ENCODE results near the gene ACRV1.

DNA sequence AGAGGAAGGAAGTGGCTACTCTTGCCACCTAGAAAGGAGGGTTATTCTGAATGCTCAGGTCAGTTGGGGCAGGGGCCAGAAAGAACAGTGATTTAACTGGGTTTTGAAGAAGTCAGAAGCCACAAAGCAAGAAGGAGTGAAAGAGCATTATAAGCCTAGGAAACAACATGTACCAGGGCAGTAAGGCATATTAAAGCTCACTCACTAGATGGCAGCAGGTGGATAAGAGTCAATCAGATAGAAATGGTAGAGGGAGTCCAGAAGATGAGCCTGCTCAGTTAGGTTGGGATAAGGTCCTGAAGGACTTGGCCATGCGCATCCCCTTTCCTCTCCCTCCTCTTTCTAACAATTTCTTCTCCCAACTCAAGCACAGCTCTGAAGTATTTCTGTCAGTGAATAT, 43.5 kb upstream of the ACRV1 start:
- TF ChIP-seq, protein P1, sequence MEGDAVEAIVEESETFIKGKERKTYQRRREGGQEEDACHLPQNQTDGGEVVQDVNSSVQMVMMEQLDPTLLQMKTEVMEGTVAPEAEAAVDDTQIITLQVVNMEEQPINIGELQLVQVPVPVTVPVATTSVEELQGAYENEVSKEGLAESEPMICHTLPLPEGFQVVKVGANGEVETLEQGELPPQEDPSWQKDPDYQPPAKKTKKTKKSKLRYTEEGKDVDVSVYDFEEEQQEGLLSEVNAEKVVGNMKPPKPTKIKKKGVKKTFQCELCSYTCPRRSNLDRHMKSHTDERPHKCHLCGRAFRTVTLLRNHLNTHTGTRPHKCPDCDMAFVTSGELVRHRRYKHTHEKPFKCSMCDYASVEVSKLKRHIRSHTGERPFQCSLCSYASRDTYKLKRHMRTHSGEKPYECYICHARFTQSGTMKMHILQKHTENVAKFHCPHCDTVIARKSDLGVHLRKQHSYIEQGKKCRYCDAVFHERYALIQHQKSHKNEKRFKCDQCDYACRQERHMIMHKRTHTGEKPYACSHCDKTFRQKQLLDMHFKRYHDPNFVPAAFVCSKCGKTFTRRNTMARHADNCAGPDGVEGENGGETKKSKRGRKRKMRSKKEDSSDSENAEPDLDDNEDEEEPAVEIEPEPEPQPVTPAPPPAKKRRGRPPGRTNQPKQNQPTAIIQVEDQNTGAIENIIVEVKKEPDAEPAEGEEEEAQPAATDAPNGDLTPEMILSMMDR (IDR thresholded peaks at IDR 0.05): peak; percentile 67
- TF ChIP-seq, protein P2, sequence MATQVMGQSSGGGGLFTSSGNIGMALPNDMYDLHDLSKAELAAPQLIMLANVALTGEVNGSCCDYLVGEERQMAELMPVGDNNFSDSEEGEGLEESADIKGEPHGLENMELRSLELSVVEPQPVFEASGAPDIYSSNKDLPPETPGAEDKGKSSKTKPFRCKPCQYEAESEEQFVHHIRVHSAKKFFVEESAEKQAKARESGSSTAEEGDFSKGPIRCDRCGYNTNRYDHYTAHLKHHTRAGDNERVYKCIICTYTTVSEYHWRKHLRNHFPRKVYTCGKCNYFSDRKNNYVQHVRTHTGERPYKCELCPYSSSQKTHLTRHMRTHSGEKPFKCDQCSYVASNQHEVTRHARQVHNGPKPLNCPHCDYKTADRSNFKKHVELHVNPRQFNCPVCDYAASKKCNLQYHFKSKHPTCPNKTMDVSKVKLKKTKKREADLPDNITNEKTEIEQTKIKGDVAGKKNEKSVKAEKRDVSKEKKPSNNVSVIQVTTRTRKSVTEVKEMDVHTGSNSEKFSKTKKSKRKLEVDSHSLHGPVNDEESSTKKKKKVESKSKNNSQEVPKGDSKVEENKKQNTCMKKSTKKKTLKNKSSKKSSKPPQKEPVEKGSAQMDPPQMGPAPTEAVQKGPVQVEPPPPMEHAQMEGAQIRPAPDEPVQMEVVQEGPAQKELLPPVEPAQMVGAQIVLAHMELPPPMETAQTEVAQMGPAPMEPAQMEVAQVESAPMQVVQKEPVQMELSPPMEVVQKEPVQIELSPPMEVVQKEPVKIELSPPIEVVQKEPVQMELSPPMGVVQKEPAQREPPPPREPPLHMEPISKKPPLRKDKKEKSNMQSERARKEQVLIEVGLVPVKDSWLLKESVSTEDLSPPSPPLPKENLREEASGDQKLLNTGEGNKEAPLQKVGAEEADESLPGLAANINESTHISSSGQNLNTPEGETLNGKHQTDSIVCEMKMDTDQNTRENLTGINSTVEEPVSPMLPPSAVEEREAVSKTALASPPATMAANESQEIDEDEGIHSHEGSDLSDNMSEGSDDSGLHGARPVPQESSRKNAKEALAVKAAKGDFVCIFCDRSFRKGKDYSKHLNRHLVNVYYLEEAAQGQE (IDR thresholded peaks at IDR 0.05; ENCODE audit: insufficient read depth in 1 of 2, low read depth in 2 of 2, low read length in 1 of 2): no peak
- no peak for TF ChIP-seq POLR2AphosphoS5 (IDR thresholded peaks at IDR 0.05; ENCODE audit: low read depth, low read length)
- no peak for TF ChIP-seq TCF7L2 (IDR thresholded peaks at IDR 0.05; ENCODE audit: low read depth, low read length)
- no peak for TF ChIP-seq SIN3A (IDR thresholded peaks at IDR 0.05; ENCODE audit: borderline replicate concordance, insufficient read depth, low read depth, low read length)
